GM18526 (cell line): ENCODE results near the gene OAS3.

ENCODE experiments used
- POLR2A ChIP-seq: IDR thresholded peaks from 3 replicates; pipeline ENCODE4 v1.6.1; 2011; ENCODE audit not compliant: insufficient read length; ENCODE audit errors: extremely low read depth

Gene OAS3

GRCh38 chr12:113006206-113006605 lies 67.9 kb downstream of the OAS3 start:
- no peak for TF ChIP-seq POLR2A

GRCh38 chr12:113006641-113007040 lies 68.4 kb downstream of the OAS3 start:
- no peak for TF ChIP-seq POLR2A

- no peak for TF ChIP-seq POLR2A
Measured at GRCh38 chr12:113007166-113007565, 68.9 kb downstream of the OAS3 start.

GRCh38 chr12:113010701-113011100 lies 72.4 kb downstream of the OAS3 start:
- no peak for TF ChIP-seq POLR2A

- TF ChIP-seq POLR2A: no peak
Measured at GRCh38 chr12:113014565-113014964, 76.3 kb downstream of the OAS3 start.

- TF ChIP-seq POLR2A: no peak
Measured at GRCh38 chr12:113016796-113017195, 78.5 kb downstream of the OAS3 start.

GRCh38 chr12:113019025-113019424 lies 80.8 kb downstream of the OAS3 start:
- TF ChIP-seq POLR2A: no peak

- TF ChIP-seq POLR2A: no peak
Measured at GRCh38 chr12:113021500-113021899, 83.2 kb downstream of the OAS3 start.
